IPS-18a (cell line): ENCODE data around the gene STARD3.
"Not testable (repeated sequence)": the region's sequence is repeated elsewhere in the genome, so short reads cannot be mapped to it uniquely, and the experiment has no call there.

Source experiments
- H3K27ac ChIP-seq: one replicate; pipeline ENCODE4 v1.5.1; 2013; ENCODE audit warnings: low read length
- H3K27me3 ChIP-seq: one replicate; pipeline ENCODE4 v1.6.1; 2013; ENCODE audit warnings: mild to moderate bottlenecking, low read length; ENCODE audit not compliant: control insufficient read depth, insufficient read depth
- H3K36me3 ChIP-seq: one replicate; pipeline ENCODE4 v1.6.1; 2013; ENCODE audit warnings: low read depth, low read length; ENCODE audit not compliant: control insufficient read depth
- H3K4me1 ChIP-seq: one replicate; pipeline ENCODE4 v1.6.1; 2013; ENCODE audit warnings: low read depth, low read length; ENCODE audit not compliant: control insufficient read depth
- H3K4me3 ChIP-seq: one replicate; pipeline ENCODE4 v1.5.1; 2013; ENCODE audit warnings: low read length
- H3K9ac ChIP-seq: one replicate; pipeline ENCODE4 v1.6.1; 2013; ENCODE audit warnings: mild to moderate bottlenecking, low read length, moderate library complexity
- H3K9me3 ChIP-seq: one replicate; pipeline ENCODE4 v1.6.1; 2013; ENCODE audit warnings: low read depth, low read length; ENCODE audit not compliant: control insufficient read depth

The STARD3 gene

DNA sequence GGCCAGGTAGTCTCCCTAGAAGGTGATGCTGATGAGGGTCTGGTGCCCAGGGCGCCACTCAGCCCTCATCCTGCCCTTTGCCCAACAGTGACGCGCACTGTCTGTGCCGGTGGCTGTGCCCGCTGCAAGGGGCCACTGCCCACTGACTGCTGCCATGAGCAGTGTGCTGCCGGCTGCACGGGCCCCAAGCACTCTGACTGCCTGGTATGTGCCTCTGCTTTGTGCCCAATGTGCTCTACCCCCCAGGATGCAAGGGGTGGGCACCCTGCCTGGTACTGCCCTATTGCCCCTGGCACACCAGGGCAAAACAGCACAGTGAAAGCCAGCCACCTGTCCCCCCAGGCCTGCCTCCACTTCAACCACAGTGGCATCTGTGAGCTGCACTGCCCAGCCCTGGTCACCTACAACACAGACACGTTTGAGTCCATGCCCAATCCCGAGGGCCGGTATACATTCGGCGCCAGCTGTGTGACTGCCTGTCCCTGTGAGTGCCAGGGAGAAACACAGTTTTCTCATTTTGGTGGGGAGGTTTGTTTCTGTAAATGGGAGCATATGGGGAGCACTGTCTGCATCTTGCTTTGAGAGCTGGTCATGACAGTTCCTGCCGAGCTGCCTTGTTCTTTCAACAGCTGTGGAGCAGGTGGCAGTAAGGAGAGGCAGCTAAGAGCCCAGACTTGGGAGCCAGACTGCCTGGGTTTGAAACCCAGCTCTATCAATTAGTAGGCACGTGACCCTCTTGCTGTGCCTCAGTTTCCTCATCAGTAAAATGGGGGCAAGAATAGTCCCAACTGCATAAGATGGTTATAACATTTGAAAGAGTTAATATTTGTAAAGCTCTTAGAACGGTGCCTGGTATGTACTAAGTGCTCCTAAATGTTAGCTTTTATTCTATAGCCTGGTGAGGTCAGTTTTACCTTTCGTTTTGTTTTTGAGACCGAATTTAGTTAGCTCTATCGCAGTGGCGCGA, 73.3 kb downstream of the STARD3 start:
- Histone ChIP-seq H3K4me3 (no peak overlapping the region), H3K36me3 (peaks cover 81% of the 10 kb centered on the region), H3K4me1 (peaks cover 7% of the 10 kb centered on the region), H3K9me3 (no peaks in the 10 kb centered on the region), H3K27me3 (no peaks in the 10 kb centered on the region), H3K27ac (no peak overlapping the region), H3K9ac (no peak overlapping the region)

DNA sequence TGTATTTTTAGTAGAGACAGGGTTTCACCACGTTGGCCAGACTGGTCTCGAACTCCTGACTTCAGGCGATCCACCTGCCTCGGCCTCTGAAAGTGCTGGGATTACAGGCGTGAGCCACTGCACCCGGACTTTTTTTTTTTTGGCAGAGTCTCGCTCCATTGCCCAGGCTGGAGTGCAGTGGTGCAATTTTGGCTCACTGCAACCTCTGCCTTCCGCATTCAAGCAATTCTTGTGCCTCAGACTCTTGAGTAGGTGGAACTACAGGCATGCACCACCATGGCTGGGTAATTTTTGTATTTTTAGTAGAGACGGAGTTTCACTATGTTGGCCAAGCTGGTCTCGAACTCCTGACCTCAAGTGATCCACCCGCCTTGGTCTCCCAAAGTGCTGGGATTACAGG, 74.1 kb downstream of the STARD3 start:
- H3K4me1 ChIP-seq, H3K9ac ChIP-seq, H3K9me3 ChIP-seq, H3K27me3 ChIP-seq, H3K27ac ChIP-seq, H3K4me3 ChIP-seq: not testable (repeated sequence)
- H3K36me3 ChIP-seq = peaks cover 88% of the 10 kb centered on the region

DNA sequence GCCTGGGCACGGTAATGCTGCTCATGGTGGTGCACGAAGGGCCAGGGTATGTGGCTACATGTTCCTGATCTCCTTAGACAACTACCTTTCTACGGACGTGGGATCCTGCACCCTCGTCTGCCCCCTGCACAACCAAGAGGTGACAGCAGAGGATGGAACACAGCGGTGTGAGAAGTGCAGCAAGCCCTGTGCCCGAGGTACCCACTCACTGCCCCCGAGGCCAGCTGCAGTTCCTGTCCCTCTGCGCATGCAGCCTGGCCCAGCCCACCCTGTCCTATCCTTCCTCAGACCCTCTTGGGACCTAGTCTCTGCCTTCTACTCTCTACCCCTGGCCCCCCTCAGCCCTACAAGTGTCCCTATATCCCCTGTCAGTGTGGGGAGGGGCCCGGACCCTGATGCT, 74.9 kb downstream of the STARD3 start:
- H3K27me3 ChIP-seq = no peaks in the 10 kb centered on the region
- no peak overlapping the region for H3K27ac ChIP-seq
- no peaks in the 10 kb centered on the region for H3K9me3 ChIP-seq
- no peak overlapping the region for H3K4me3 ChIP-seq
- peaks cover 90% of the 10 kb centered on the region for H3K36me3 ChIP-seq
- no peaks in the 10 kb centered on the region for H3K4me1 ChIP-seq
- H3K9ac ChIP-seq = no peak overlapping the region
